ENCODE results near the gene SST.
A peak's percentile ranks its signal among the peaks of the same experiment; 100 is the strongest.
"Not testable (repeated sequence)": the region's sequence is repeated elsewhere in the genome, so short reads cannot be mapped to it uniquely, and the experiment has no call there.

The SST gene

GRCh38 chr3:187684880-187685279 lies 14.7 kb upstream of the SST start:
- DNase-seq (ENCODE audit: extremely low read depth in 1 of 2, low read depth in 1 of 2) = no peak

GRCh38 chr3:187684444-187684843 lies 14.2 kb upstream of the SST start:
- no peak for DNase-seq (ENCODE audit: extremely low read depth in 1 of 2, low read depth in 1 of 2)

DNA sequence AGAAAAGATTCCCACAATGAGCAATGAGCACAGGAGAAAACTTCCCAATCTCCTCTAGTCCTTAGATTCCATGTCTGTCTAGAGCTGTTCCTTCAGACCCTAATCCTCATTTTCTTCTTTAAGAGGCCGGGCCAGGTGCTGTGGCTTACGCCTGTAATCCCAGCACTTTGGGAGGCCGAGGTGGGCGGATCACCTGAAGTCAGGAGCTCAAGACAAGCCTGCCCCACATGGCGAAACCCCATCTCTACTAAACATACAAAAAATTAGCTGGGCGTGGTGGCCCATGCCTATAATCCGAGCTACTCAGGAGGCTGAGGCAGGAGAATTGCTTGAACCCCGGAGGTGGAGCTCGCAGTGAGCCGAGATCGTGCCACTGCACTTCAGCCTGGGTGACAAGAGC lies 11.6 kb upstream of the SST start:
- DNase-seq (ENCODE audit: extremely low read depth in 1 of 2, low read depth in 1 of 2) = not testable (repeated sequence)

DNA sequence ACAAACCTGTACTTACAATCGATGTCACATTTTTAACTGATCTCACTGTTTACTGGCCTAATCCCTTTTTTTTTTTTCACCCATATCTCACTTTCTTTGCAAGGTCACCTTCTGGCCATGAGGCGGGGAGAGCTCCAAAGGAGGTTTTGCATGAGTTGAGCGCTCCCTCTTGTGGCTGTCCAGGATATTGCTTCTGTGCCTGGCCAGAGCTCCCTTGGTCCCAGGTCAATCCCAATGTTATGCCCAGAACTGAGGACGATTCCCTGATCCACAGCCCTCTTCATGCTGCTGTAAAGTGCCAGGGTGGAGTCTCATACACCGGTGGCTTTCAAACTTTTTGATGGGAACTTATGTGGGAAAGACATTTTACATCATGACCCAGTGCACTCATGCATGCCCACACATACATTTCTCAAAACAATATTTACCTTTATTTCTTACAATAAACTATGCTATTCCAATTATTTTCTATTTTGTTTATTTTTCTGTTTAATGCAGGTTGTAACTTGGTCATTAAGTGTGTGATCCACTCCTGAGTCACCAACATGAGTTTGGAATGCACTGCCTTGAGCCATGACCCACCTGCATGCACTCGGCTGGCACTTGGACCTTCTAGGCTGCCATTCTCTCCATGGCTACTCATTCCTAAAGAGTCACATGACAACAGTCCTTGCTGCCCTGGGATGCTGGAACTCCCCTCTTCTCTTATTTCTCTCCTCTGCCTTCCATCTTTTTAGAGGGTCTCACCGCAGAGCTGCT lies 9.6 kb upstream of the SST start:
- DNase-seq (ENCODE audit: extremely low read depth in 1 of 2, low read depth in 1 of 2) = peak; percentile 15 to 37

DNA sequence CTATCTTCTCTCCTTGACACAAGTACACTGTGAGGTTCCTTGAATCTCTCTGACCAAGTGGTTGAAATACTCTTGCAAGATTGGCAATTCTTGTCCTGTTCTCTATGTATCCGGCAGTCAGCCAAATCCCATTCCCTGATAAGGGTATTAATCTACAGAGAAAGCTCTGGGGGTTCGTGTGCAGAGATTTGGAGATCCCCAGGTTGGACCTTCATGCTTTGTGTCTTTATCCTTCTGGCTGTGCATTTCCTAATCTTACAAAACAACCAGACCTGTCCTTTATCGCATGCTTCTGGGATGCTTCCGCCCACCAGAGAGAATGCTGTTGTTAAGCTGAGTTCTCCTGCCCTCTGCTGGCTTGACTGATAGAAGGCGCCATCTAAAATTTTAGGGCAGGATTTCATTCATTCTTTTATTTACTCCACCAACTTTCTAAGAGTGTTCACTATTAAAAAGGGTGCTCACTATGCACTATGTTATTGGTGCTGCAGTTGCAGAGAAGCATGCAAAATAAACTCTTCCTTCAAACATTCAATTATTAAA lies 8.6 kb upstream of the SST start:
- no peak for DNase-seq (ENCODE audit: extremely low read depth in 1 of 2, low read depth in 1 of 2)

DNA sequence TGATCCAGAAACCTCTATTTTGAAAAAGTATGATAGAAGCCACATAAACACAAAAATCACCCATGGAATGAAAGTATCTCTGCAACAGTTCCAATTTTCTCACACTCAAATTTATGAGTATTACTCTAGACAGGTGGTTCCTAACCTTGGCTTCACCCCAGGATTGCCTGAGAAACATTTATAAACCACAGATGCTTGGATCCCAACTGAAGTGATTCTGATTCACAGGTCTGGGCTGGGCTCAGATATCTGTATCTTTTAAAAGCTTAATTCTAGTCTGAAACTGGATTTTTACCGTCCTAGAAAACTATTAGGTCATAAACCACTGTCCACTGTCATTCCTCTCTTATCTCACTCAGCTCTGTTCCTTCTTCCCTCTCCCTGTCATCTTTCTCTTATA lies 7.4 kb upstream of the SST start:
- DNase-seq (ENCODE audit: extremely low read depth in 1 of 2, low read depth in 1 of 2) = no peak

- DNase-seq (ENCODE audit: extremely low read depth in 1 of 2, low read depth in 1 of 2) = no peak
Measured at GRCh38 chr3:187673012-187673411, 2.8 kb upstream of the SST start.

DNA sequence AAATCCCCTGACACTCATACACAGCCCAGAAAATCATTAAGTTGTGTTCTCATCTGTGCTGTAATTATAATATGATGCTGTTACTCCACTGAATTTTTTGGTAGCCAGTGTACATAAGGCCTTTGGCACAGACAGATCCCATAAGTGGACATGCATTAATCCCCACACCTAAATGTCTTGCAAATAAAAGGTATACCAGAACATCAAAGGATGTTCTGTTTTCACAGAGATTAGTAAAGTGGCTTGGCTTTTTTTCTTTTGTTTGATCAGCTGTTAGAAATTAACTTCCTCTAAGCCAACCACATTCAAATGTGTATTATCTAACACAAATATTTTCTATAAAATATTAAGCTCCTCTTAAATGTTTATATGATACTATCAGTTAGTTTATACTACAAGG lies 2.7 kb downstream of the SST start:
- DNase-seq (ENCODE audit: extremely low read depth in 1 of 2, low read depth in 1 of 2) = no peak

DNA sequence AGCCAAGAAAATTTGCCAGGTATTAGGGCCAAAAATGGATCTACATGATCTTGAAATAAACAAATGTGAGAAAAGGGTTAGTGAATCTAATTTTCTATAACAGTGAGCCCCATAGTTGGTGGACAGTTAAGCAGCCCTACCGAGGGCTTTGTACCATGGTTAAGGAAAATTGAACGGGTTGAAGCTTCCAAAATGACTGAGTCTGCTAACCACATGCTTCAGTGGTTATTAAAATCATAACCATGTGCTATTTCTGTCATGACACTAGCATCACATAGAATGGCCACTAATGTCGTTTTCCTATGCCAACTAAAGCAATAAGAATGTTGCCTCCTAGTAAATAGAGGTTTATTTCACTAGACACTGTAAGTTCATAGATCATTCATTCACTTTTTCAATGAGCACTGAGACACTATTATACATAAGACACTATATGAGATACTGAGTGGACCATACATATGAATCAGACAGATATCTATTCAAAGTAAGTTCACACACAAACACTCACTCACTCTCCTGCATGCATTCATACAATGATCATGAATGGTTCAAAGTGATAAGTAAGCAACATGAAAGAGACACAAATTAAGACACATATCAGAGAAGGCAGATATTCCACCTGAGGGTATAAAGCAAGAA lies 4.3 kb downstream of the SST start:
- DNase-seq (ENCODE audit: extremely low read depth in 1 of 2, low read depth in 1 of 2) = no peak

- DNase-seq (ENCODE audit: extremely low read depth in 1 of 2, low read depth in 1 of 2) = no peak
Measured at GRCh38 chr3:187665010-187665409, 5.2 kb downstream of the SST start.

- DNase-seq (ENCODE audit: extremely low read depth in 1 of 2, low read depth in 1 of 2) = no peak
Measured at GRCh38 chr3:187662848-187663409, 7.3 kb downstream of the SST start.

- no peak for DNase-seq (ENCODE audit: extremely low read depth in 1 of 2, low read depth in 1 of 2)
Measured at GRCh38 chr3:187661267-187661666, 8.9 kb downstream of the SST start.

- no peak for DNase-seq (ENCODE audit: extremely low read depth in 1 of 2, low read depth in 1 of 2)
Measured at GRCh38 chr3:187651282-187651681, 18.9 kb downstream of the SST start.

DNA sequence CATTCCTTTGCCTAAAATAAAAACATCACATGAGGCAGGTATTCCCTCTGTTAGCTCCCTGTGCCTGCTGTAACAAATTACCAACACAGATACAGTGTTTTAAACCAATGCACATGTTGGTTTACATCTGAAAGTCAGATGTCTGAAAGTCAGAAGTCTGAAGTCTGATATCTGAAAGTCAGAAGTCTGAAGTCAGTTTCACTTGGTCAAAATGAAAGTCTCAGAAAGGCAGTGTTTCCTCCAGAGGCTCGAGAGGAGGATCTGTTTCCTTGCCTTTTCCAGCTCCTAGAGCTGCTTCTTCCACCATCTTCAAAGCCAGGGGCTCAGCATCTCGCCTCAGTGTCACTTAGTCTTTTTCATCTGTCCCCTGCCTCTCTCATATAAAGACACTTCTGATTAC lies 22.0 kb downstream of the SST start:
- DNase-seq (ENCODE audit: extremely low read depth in 1 of 2, low read depth in 1 of 2) = no peak

DNA sequence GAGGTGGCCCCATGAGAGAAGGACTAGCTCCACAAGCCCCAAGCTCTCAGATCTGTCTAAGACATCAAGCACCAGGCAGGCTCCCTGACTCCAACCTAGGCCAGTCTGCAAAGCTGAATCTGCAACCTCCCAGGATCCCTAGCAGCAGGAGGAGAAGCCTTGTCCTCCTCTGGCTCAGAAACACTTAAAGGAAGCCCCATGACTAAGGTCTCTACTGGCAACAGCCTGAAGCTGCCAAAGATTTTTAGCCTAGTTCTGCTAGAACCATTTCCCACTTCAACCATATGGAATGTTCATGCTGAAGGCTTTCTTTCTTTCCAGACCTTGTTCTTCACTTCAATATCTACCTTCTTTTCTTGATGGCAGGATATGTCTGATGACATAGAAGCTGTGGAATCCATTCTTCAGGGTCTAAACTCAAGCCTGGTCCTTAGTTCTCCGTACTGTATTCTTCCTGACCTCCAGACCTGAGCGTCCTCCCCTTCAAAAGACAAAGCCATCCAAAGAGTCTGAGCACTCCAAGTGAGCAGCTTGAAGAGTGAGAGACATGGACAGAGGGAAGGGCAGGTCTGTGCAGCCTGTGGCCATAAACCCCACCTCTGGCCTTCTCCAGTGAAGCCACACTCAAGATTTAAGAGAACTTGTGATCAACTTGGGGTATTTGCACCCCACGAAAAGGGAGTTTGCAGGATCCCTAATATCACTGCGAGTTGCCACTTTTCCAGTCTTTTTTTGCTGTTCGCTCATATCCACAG lies 23.1 kb downstream of the SST start:
- no peak for DNase-seq (ENCODE audit: extremely low read depth in 1 of 2, low read depth in 1 of 2)

DNA sequence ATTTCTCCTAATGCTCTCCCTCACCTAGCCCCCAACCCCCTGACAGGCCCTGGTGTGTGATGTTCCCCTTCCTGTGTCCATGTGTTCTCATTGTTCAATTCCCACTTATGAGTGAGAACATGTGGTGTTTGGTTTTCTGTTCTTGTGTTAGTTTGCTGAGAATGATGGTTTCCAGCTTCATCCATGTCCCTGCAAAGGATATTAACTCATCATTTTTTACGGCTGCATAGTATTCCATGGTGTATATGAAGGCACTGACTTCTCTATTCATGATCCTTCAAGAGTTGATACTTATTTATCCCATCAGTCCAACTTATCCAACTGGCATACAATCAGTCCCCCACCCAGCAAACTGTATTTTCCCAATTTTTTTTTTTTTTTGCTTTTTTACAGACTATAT lies 24.8 kb downstream of the SST start:
- not testable (repeated sequence) for DNase-seq (ENCODE audit: extremely low read depth in 1 of 2, low read depth in 1 of 2)

- DNase-seq (ENCODE audit: extremely low read depth in 1 of 2, low read depth in 1 of 2) = no peak
Measured at GRCh38 chr3:187642861-187643260, 27.3 kb downstream of the SST start.

GRCh38 chr3:187641320-187642016 lies 28.7 kb downstream of the SST start:
- no peak for DNase-seq (ENCODE audit: extremely low read depth in 1 of 2, low read depth in 1 of 2)

- no peak for DNase-seq (ENCODE audit: extremely low read depth in 1 of 2, low read depth in 1 of 2)
Measured at GRCh38 chr3:187640569-187641059, 29.6 kb downstream of the SST start.

DNA sequence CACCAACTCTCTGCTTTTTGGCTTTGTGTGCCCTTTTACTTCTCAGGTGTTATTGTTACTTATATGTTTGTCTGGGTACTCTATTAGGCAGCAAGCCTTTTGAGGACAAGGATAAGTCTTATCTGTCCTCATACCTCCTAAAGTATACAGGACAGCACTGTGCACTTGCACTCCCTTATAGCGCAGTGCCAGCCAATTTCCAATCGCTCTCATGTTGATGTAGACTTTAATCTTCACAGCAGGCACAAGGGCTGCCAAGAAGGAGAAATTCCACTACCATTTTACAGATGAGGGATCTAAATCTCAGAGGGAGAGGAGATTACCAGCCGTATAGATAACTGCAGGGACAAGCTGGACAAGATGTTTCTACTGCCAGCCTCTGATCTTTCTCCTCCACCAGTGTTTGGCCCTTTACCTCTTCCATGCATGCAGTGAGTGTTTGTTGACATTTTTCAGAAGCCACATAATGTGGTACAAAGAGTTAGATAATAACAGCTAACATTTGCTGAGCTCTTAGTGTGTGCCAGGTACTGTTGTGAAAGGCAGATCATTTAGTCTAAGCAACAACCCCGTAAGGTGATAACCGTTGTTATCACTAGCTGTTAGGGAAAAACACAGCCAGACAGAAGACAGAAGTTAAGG lies 30.1 kb downstream of the SST start:
- no peak for DNase-seq (ENCODE audit: extremely low read depth in 1 of 2, low read depth in 1 of 2)

Measured in stimulated activated CD8-positive, alpha-beta memory T cell treated with anti-CD3 and anti-CD28 coated beads, Interleukin-7, amount 100 ng/mL, for 48 hours (primary cell).